NB4 (cell line): ENCODE results near the gene THSD7A.

Source experiments
- CTCF ChIP-seq: IDR thresholded peaks from one replicate; pipeline ENCODE4 v1.5.1; 2012; ENCODE audit warnings: low read depth, low read length
- POLR2A ChIP-seq: IDR thresholded peaks from 2 replicates; pipeline ENCODE4 v1.6.1; 2011; ENCODE audit warnings: mild to moderate bottlenecking; ENCODE audit not compliant: insufficient read length; ENCODE audit errors: extremely low read depth

- no peak for TF ChIP-seq CTCF
- TF ChIP-seq POLR2A, result no peak
Observed at GRCh38 chr7:11330208-11330607, 501.8 kb downstream of the THSD7A start.
